IPS-15b (cell line): Measurements from ENCODE around the gene CORO1A.
A peak's percentile ranks its signal among the peaks of the same experiment; 100 is the strongest.
"Not testable (repeated sequence)": the region's sequence is repeated elsewhere in the genome, so short reads cannot be mapped to it uniquely, and the experiment has no call there.

Experiments used
- H3K27me3 ChIP-seq: one replicate; pipeline ENCODE4 v1.6.1; 2013; ENCODE audit warnings: low read length; ENCODE audit not compliant: control insufficient read depth, insufficient read depth
- H3K36me3 ChIP-seq: one replicate; pipeline ENCODE4 v1.6.1; 2013; ENCODE audit warnings: low read length; ENCODE audit not compliant: control insufficient read depth, insufficient read depth
- H3K4me1 ChIP-seq: one replicate; pipeline ENCODE4 v1.6.1; 2013; ENCODE audit warnings: mild to moderate bottlenecking, low read length; ENCODE audit not compliant: control insufficient read depth, insufficient read depth
- H3K4me3 ChIP-seq: one replicate; pipeline ENCODE4 v1.5.1; 2013; ENCODE audit warnings: low read depth, low read length
- H3K9ac ChIP-seq: one replicate; pipeline ENCODE4 v1.6.1; 2013; ENCODE audit warnings: low read depth, mild to moderate bottlenecking, low read length
- H3K9me3 ChIP-seq: one replicate; pipeline ENCODE4 v1.6.1; 2013; ENCODE audit warnings: mild to moderate bottlenecking, low read length; ENCODE audit not compliant: control insufficient read depth, insufficient read depth

CORO1A gene

DNA sequence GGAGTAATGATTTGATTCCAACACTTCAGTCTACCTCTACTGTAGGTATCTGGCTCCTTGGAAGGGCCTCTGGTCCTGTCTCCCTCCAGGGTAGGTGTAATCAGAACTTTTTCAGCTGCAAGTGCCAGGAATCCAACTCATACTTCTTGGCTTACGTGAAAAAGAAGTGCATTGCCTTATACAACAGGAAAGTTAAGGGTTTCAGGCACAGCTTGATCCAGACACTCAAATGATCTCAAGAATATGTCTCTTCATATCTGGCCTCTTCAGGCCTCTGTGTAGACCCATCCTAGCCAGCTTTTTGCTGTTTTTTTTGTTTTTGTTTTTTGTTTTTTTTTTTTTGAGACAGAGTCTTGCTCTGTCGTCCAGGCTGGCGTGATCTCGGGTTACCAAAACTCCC is 4.2 kb upstream of the CORO1A start:
- Histone ChIP-seq H3K9me3 (no peaks in the 10 kb centered on the region), H3K36me3 (no peaks in the 10 kb centered on the region), H3K4me1 (no peaks in the 10 kb centered on the region), H3K4me3 (no peak overlapping the region), H3K27me3 (peaks cover 6% of the 10 kb centered on the region), H3K9ac (no peak overlapping the region)

DNA sequence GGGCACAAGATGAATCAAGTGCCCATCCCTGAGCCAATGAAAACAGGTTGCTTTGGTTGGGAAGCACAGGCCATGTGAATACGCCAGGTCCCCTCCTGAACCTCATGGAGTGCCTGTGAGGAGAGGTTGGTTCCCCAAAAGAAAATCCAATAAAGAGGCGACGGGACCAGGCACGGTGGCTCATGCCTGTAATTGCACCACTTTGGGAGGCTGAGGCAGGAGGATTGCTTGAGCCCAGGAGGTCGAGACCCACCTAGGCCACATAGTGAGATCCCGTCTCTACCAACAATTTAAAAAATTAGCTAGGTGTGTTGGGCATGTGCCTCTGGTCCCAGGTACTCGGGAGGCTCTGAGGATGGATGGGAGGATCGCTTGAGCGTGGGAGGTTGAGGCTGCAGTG is 3.5 kb upstream of the CORO1A start:
- Histone ChIP-seq H3K27me3 (peaks cover 6% of the 10 kb centered on the region), H3K4me1 (no peaks in the 10 kb centered on the region), H3K9me3 (no peaks in the 10 kb centered on the region), H3K9ac (no peak overlapping the region), H3K4me3 (no peak overlapping the region), H3K36me3 (no peaks in the 10 kb centered on the region)

DNA sequence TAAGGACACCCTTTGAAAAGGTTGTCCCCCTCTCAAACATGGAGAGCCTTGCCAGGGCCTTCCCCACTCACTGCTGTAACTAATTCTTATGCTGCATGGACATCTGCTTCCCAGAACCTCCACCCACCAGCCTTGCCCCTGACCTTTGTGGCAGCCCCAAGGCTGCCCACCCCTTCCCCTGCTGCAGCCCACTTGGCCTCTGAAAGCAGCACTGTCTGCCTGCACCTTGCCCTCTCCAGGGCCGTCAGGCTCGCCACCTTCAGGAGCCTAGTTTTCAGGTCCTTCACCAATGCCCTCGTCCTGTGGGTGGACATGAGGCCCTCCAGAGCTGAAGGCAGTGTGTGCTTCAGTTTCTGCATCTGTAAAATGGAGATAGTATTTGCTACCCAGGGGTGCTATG is 2.7 kb upstream of the CORO1A start:
- no peak overlapping the region for H3K9ac ChIP-seq
- H3K36me3 ChIP-seq = no peaks in the 10 kb centered on the region
- H3K4me1 ChIP-seq = no peaks in the 10 kb centered on the region
- no peak overlapping the region for H3K4me3 ChIP-seq
- H3K27me3 ChIP-seq = peaks cover 6% of the 10 kb centered on the region
- no peaks in the 10 kb centered on the region for H3K9me3 ChIP-seq

DNA sequence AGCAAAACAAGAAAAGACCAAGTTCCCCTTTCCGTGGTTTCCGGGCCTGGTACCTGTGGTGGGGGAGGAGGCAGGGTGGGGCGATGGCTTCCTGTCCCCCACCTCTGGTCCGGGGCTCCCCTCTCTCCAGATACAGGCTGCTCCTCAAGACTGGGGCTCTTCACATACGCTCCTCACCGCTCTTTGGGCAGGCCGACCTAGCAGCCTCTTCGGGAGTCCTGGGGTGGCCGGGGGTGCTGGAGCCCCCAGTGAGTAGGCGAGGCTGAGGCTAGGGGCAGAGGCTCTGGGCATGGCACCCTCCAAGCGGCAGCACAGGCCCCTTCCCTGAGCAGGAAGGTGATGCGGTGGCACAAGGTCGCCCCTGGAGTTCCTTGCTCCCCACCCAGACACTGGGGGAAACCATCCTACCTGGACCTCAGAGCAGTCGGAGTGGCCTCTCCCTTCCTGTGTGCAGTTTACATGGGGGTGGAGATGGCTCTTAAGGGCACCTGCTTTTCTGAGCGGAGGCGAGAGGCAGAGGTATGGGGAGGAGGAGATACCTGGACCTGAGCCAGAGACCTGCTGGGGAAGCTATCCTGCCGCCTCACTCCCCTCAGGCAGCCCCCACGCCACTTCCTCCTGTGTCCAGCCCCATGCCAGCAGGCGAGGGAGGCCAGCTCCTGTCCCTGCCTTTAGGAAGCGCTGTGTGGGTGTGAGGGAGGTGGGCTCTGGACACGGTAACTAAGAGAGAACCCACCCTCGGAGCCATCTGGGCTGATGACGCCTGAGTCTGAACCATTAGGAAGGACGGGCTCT is 891 bp downstream of the CORO1A start:
- Histone ChIP-seq H3K4me3 (peak overlapping the region; percentile 28), H3K4me1 (no peaks in the 10 kb centered on the region), H3K27me3 (peaks cover 6% of the 10 kb centered on the region), H3K9me3 (no peaks in the 10 kb centered on the region), H3K9ac (no peak overlapping the region), H3K36me3 (no peaks in the 10 kb centered on the region)

DNA sequence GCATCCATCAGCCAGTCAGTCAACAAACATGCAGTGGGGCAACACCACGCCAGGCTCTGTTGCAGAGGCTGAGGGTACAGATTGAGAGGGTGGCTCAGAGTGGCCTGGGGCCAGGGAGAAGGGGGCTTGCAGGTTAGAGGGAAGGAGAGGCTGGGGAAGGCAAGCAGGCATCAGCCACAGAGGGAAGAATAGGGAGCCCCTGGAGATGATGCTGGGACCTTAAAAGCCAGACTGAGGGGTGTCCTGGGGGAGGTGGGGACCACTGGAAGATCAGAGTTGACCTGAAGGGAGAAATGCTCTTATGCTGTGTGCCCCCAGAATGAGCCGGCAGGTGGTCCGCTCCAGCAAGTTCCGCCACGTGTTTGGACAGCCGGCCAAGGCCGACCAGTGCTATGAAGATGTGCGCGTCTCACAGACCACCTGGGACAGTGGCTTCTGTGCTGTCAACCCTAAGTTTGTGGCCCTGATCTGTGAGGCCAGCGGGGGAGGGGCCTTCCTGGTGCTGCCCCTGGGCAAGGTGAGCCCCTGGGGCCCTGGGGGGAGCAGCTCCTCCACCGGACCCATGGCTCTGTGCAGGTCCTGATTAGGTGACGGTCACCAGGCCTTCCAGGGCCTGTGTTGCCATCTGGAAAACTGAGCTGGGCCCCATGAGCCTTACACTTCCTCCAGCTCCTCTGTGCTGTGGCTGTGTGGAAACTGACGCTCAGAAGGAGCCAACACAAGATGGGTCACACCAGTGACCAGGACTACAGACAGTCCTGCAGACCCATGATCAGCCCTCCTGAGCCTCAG is 1.7 kb downstream of the CORO1A start:
- no peaks in the 10 kb centered on the region for H3K9me3 ChIP-seq
- H3K9ac ChIP-seq = no peak overlapping the region
- H3K27me3 ChIP-seq = peaks cover 6% of the 10 kb centered on the region
- no peaks in the 10 kb centered on the region for H3K4me1 ChIP-seq
- no peaks in the 10 kb centered on the region for H3K36me3 ChIP-seq
- H3K4me3 ChIP-seq = no peak overlapping the region

DNA sequence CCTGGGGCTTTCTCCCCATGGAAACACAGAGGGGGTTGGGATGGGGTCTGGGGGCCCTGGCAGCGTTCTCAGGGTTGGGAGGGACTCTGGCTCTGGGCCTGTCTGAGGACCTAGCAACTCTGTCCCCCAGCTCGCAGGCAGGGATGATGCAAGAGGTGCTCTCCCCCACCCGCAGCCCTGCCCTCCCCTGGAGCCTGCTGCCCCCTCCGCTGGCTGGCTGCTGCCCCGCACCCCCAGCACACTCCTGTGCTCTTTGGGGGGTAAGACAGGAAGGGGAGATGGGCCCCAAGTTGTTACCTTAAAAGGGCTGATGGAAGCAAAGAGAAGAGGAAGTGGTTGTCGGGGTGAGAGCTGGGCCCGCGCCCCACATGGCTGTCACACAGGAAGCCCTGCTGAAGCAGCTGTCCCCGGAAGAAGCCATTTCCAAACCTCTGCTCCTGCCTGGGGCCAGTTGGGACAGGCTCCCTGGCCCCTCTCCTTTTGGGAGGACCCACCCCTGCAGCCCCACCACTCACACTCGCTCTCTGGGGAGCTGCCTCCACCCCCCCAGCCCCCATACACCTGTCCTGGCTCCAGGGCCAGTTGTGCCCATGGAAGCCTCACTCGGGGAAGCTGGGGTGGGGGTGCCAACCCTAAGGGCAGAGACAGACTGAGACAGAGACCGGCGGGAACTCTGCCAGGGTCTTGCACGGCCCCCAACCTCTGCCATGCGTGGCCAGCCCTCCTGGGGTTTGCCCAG is 2.5 kb downstream of the CORO1A start:
- Histone ChIP-seq H3K27me3 (peaks cover 6% of the 10 kb centered on the region), H3K36me3 (no peaks in the 10 kb centered on the region), H3K9me3 (no peaks in the 10 kb centered on the region), H3K4me1 (no peaks in the 10 kb centered on the region), H3K9ac (no peak overlapping the region), H3K4me3 (no peak overlapping the region)

DNA sequence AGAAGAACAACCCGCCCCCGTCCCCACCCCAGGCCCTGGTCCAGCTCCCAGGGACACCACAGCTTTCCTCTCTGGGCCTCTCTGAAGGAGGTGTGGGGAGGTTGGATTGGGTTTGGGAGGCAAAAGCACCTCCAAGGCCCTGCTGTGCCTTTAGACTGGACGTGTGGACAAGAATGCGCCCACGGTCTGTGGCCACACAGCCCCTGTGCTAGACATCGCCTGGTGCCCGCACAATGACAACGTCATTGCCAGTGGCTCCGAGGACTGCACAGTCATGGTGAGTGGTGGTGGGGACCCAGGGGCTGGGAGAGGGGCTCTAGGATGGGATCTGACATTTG is 3.0 kb downstream of the CORO1A start:
- no peaks in the 10 kb centered on the region for H3K9me3 ChIP-seq
- no peaks in the 10 kb centered on the region for H3K36me3 ChIP-seq
- no peaks in the 10 kb centered on the region for H3K4me1 ChIP-seq
- no peak overlapping the region for H3K9ac ChIP-seq
- peaks cover 6% of the 10 kb centered on the region for H3K27me3 ChIP-seq
- no peak overlapping the region for H3K4me3 ChIP-seq

DNA sequence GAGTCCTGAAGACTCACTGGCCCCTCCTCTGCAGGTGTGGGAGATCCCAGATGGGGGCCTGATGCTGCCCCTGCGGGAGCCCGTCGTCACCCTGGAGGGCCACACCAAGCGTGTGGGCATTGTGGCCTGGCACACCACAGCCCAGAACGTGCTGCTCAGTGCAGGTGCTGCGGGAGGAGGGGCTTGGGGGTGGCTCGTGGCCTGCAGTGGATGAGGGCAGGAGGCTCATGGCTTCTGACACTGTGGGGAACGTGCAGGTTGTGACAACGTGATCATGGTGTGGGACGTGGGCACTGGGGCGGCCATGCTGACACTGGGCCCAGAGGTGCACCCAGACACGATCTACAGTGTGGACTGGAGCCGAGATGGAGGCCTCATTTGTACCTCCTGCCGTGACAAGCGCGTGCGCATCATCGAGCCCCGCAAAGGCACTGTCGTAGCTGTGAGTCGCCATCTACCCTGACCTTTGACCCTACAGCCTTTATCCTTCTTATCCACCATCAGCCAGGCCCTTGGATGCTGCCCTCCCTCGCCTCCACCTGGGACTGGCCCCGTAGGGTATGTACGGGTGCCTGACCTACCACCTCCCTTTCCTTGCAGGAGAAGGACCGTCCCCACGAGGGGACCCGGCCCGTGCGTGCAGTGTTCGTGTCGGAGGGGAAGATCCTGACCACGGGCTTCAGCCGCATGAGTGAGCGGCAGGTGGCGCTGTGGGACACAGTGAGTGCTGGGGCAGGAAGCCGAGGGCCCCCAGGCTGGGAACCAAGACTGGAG is 3.6 kb downstream of the CORO1A start:
- peaks cover 4% of the 10 kb centered on the region for H3K27me3 ChIP-seq
- no peak overlapping the region for H3K4me3 ChIP-seq
- no peak overlapping the region for H3K9ac ChIP-seq
- no peaks in the 10 kb centered on the region for H3K4me1 ChIP-seq
- H3K9me3 ChIP-seq = no peaks in the 10 kb centered on the region
- H3K36me3 ChIP-seq = no peaks in the 10 kb centered on the region

DNA sequence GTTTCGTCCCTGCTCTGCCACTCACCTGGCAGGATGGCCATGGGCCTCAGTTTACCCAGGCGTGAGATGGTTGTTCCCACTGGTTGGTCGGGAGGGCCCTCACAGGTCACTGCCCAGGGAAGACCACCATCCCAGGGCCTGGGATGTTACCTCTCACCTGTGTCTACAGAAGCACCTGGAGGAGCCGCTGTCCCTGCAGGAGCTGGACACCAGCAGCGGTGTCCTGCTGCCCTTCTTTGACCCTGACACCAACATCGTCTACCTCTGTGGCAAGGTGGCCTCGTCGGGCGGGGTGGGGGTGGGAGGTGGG is 4.1 kb downstream of the CORO1A start:
- Histone ChIP-seq H3K9ac (no peak overlapping the region), H3K36me3 (no peaks in the 10 kb centered on the region), H3K4me3 (no peak overlapping the region), H3K4me1 (no peaks in the 10 kb centered on the region), H3K27me3 (no peaks in the 10 kb centered on the region), H3K9me3 (no peaks in the 10 kb centered on the region)

DNA sequence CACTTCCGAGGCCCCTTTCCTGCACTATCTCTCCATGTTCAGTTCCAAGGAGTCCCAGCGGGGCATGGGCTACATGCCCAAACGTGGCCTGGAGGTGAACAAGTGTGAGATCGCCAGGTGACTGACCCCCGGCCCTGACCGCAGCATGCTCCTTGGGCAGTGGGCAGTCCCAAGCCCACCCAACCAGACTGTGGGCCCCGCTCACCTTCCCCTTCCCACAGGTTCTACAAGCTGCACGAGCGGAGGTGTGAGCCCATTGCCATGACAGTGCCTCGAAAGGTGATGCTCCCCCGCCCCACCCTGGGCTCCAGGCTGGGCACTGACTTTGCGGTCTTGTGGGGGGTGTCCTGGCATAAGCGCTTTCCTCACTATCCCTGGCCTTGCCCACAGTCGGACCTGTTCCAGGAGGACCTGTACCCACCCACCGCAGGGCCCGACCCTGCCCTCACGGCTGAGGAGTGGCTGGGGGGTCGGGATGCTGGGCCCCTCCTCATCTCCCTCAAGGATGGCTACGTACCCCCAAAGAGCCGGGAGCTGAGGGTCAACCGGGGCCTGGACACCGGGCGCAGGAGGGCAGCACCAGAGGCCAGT is 4.7 kb downstream of the CORO1A start:
- H3K4me3 ChIP-seq = no peak overlapping the region
- no peaks in the 10 kb centered on the region for H3K27me3 ChIP-seq
- H3K4me1 ChIP-seq = no peaks in the 10 kb centered on the region
- H3K9me3 ChIP-seq = no peaks in the 10 kb centered on the region
- H3K36me3 ChIP-seq = no peaks in the 10 kb centered on the region
- no peak overlapping the region for H3K9ac ChIP-seq

DNA sequence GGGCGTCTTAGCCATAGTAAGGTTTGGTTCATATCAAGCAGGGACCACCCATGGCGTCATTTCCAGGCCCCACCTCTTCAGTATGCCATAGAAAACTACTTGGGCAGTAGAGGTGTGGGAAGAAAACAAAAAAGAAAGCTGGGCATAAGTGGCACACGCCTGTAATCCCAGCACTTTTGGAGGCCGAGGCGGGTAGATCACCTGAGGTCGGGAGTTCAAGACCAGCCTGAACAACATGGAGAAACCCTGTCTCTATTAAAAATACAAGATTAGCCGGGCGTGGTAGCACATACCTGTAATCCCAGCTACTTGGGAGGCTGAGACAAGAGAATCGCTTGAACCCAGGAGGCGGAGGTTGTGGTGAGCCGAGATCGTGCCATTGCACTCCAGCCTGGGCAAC is 7.8 kb downstream of the CORO1A start:
- not testable (repeated sequence) for H3K27me3 ChIP-seq, H3K4me3 ChIP-seq, H3K4me1 ChIP-seq

More for the DNA sequence above, 7.8 kb downstream of the CORO1A start:
- not testable (repeated sequence) for H3K36me3 ChIP-seq, H3K9ac ChIP-seq, H3K9me3 ChIP-seq
